Measurements from ENCODE around the gene P2RX7.

DNA sequence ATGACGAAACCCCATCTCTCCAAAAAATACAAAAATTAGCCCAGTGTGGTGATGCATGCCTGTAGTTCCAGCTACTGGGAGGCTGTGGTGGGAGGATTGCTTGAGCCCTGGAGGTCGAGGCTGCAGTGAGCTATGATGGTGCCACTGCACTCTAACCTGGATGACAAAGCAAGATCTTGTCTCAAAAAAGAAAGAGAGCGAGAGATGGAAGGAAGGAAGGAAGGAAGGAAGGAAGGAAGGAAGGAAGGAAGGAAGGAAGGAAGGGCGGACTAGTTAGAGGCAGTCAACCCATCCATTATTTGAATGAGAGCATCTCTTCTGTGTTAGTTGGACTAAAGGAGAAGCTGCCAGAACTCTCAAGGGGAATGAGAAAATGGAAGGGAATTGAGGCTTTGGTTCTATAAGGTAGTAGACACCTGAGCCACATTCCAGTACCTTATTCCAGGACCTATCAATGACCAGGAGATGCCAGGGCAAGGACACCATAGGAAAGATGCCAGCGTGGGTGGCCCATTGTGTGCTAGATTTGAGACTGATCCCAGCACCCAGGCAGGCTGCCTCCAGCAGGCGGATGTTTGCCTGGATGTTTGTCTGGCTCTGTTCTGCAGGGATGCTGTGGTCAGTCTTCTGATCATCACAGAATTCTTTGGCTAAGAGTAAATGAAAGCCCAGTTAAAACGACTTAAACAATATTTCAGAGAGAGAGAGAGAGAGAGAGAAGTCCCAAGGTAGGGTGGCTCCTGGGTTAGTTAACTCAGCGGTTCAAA lies 11.5 kb upstream of the P2RX7 start:
- TF ChIP-seq POLR2AphosphoS5 (IDR thresholded peaks at IDR 0.05; ENCODE audit: low read depth, low read length) (no peak), POLR2A (IDR thresholded peaks at IDR 0.05; ENCODE audit: low read depth, low read length) (no peak), SPI1 (IDR thresholded peaks at IDR 0.05; ENCODE audit: low read depth, low read length) (no peak)
